PC-9 (cell line): ENCODE results near the gene RPP25. TPM values are rescaled to one million over a fixed set of nuclear protein-coding genes. Genes with fewer than 3 reads are reported as not detected.

Source experiments
- BruUV-seq: library from RNA; stranded (reverse); fragments of 400-500 nt; replicated peaks from 2 replicates; lab custom pipeline; 2021; lab: Mats Ljungman, UMichigan
- CTCF ChIA-PET: fragments of 300-600 bp; sonication (Branson Sonifier 250); formaldehyde crosslinking; loops from one replicate; lab custom pipeline; 2022; ENCODE audit warnings: antibody characterized with exemption; lab: Charles Lee
- POLR2A ChIA-PET: fragments of 300-600 bp; sonication (Branson Sonifier 250); formaldehyde crosslinking; loops from one replicate; lab custom pipeline; 2022; ENCODE audit warnings: antibody characterized with exemption; ENCODE audit not compliant: unreplicated experiment; lab: Charles Lee
- DNase-seq, 2 experiments: peaks; one replicate each; pipeline versions ENCODE4 v3.0.0 to v3.0.0-alpha.2; 2015 to 2022; ENCODE audit warnings: mixed read lengths in 1 of 2
- H2AFZ ChIP-seq: fragments of 200-600 bp; sonication (generic); 2 replicates; pipeline ENCODE4 v1.8.1; 2017; ENCODE audit warnings: antibody characterized with exemption
- H3F3A ChIP-seq: fragments of 200-600 bp; sonication (generic); 2 replicates; pipeline ENCODE4 v1.8.1; 2017; ENCODE audit warnings: antibody characterized with exemption, mild to moderate bottlenecking, low read depth; ENCODE audit not compliant: insufficient read depth
- H3K27ac ChIP-seq: fragments of 200-600 bp; sonication (generic); 2 replicates; pipeline ENCODE4 v1.6.1; 2016; ENCODE audit warnings: mixed run types
- H3K27me3 ChIP-seq: fragments of 200-600 bp; sonication (generic); 2 replicates; pipeline ENCODE4 v1.6.1; 2016; ENCODE audit warnings: low read depth, mixed run types; ENCODE audit not compliant: insufficient read depth
- H3K36me3 ChIP-seq: fragments of 200-600 bp; sonication (generic); 2 replicates; pipeline ENCODE4 v1.6.1; 2016; ENCODE audit warnings: low read depth, mixed run types
- H3K4me1 ChIP-seq: fragments of 200-600 bp; sonication (generic); replicated peaks from 2 replicates; pipeline ENCODE4 v1.6.1; 2016; ENCODE audit warnings: mixed run types; ENCODE audit not compliant: insufficient read depth
- H3K4me2 ChIP-seq: fragments of 200-600 bp; sonication (generic); 2 replicates; pipeline ENCODE4 v1.6.1; 2017; ENCODE audit warnings: mixed run types
- H3K4me3 ChIP-seq: fragments of 200-600 bp; sonication (generic); 2 replicates; pipeline ENCODE4 v1.6.1; 2016; ENCODE audit warnings: mixed run types
- H3K79me2 ChIP-seq: fragments of 200-600 bp; sonication (generic); 2 replicates; pipeline ENCODE4 v1.6.1; 2017; ENCODE audit warnings: low read depth, mixed run types
- H3K9me2 ChIP-seq: fragments of 200-600 bp; sonication (generic); 2 replicates; pipeline ENCODE4 v1.8.1; 2017; ENCODE audit warnings: mild to moderate bottlenecking; ENCODE audit not compliant: insufficient read depth
- H3K9me3 ChIP-seq: fragments of 200-600 bp; sonication (generic); 2 replicates; pipeline ENCODE4 v1.8.1; 2016; ENCODE audit warnings: low read depth; ENCODE audit not compliant: insufficient read depth
- H4K20me1 ChIP-seq: fragments of 200-600 bp; sonication (generic); 2 replicates; pipeline ENCODE4 v1.8.1; 2017; ENCODE audit not compliant: insufficient read depth
- EZH2 ChIP-seq: fragments of 200-600 bp; sonication (generic); IDR thresholded peaks from 2 replicates; pipeline ENCODE4 v1.8.0; 2017; ENCODE audit warnings: antibody characterized with exemption, low read depth
- intact Hi-C: fragments of 100-400 bp; cut with micrococcal nuclease; formaldehyde crosslinking; loops from one replicate; pipeline ENCODE4 v1.10.0; 2022; ENCODE audit not compliant: unreplicated experiment
- total RNA-seq: library from RNA; stranded (reverse); gene quantifications from 2 replicates; pipeline ENCODE4 v1.2.3, GENCODE V29; 2021
- TF ChIP-seq, protein P1 (sequence below): fragments of 200-600 bp; sonication (generic); conservative IDR thresholded peaks from 2 replicates; pipeline ENCODE4 v1.6.1; 2017; ENCODE audit warnings: mixed run types, antibody characterized with exemption, mild to moderate bottlenecking, moderate library complexity

The RPP25 gene
- total RNA-seq, 1 experiment from 2014 or later = 14.9 TPM

DNA sequence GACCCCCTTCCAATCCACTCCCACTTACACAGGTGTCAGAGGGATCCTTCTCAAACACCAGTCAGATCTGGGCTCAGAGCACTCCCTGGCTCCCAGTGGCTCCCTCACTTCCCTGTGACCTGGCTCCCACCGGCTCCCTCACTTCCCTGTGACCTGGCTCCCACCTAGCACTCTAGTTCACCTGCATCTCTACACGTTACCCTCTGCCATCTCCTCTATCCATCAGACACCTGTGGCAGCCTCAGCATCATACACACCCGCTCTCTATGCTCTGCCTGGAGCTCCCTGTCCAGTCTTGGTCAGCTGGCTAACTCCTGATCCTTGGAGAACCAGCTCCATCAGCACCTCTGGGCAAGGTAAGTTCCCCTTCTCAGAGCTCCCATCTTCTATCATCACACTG lies 5.6 kb downstream of the RPP25 start:
- peaks cover 25% of the 10 kb centered on the region for H3K79me2 ChIP-seq
- H2AFZ ChIP-seq = no peak overlapping the region
- H3K4me2 ChIP-seq = no peak overlapping the region
- peaks cover 32% of the 10 kb centered on the region for H3F3A ChIP-seq
- no TSS peak for BruUV-seq
- peaks cover 23% of the 10 kb centered on the region for H3K4me1 ChIP-seq
- POLR2A ChIA-PET = interaction anchor here (0.5 kb wide), 2 partner anchors 44 to 357 kb away, joined by 4 to 5 read pairs; no protein-coding TSS in a partner anchor
- H3K27ac ChIP-seq = peak overlapping the region; percentile 43; the same call in 1 of the 2 replicates
- H3K9me3 ChIP-seq = no peaks in the 10 kb centered on the region
- TF ChIP-seq, protein P1, sequence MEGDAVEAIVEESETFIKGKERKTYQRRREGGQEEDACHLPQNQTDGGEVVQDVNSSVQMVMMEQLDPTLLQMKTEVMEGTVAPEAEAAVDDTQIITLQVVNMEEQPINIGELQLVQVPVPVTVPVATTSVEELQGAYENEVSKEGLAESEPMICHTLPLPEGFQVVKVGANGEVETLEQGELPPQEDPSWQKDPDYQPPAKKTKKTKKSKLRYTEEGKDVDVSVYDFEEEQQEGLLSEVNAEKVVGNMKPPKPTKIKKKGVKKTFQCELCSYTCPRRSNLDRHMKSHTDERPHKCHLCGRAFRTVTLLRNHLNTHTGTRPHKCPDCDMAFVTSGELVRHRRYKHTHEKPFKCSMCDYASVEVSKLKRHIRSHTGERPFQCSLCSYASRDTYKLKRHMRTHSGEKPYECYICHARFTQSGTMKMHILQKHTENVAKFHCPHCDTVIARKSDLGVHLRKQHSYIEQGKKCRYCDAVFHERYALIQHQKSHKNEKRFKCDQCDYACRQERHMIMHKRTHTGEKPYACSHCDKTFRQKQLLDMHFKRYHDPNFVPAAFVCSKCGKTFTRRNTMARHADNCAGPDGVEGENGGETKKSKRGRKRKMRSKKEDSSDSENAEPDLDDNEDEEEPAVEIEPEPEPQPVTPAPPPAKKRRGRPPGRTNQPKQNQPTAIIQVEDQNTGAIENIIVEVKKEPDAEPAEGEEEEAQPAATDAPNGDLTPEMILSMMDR = no peak
- TF ChIP-seq EZH2 = no peak
- H3K9me2 ChIP-seq = no peaks in the 10 kb centered on the region
- no peak for DNase-seq
- H4K20me1 ChIP-seq = peaks cover 20% of the 10 kb centered on the region
- no peaks in the 10 kb centered on the region for H3K27me3 ChIP-seq
- intact Hi-C loops = loop anchor here (2.0 to 10.0 kb wide), 2 partner anchors 316 to 576 kb away; no protein-coding TSS in a partner anchor
- H3K4me3 ChIP-seq = no peak overlapping the region
- H3K36me3 ChIP-seq = no peaks in the 10 kb centered on the region
- CTCF ChIA-PET = interaction anchor here (0.6 to 1.9 kb wide), 8 partner anchors 37 to 330 kb away, joined by 3 to 11 read pairs (median 4); no protein-coding TSS in a partner anchor

DNA sequence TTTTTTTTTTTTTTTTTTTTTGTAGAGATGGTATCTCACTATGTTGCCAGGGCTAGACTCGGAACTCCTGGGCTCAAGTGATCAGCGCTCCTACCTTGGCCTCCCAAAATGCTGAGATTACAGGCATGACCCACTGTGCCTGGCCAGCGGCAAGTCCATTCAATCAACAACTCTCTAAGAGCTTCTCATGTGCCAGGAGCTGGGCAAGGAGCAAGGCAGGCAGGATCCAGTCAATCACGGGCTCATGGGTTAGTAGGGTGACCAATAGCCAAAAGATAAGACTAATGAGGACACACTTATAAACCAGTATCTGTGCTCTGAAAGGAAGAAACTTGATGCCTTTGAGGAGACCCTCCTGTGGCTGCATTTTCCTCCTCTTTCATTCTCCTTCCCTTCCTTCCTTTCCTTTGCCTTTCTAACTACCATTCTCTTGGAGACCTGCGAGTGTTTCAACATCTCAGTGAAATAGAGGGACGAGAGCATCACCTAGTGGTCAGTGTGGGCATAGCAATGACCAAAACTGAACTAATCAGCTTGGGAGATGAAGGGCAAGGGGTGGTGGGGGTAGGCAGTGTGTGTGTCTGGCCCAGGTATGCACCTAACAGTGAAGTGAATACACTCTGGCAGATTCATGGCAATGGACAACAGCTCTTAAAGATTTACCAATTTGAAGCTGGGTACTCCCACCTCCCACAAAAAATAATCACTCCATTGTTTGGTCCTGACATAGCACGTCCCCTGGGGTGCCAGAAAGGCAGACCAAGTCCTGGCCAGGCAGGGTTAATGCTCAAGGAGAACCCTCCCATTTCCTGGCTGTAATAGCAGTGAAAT lies 6.3 kb downstream of the RPP25 start:
- H3K9me3 ChIP-seq = no peaks in the 10 kb centered on the region
- no peaks in the 10 kb centered on the region for H3K27me3 ChIP-seq
- peaks cover 18% of the 10 kb centered on the region for H3K79me2 ChIP-seq
- BruUV-seq = no TSS peak
- peaks cover 32% of the 10 kb centered on the region for H3F3A ChIP-seq
- no peaks in the 10 kb centered on the region for H3K9me2 ChIP-seq
- H4K20me1 ChIP-seq = peaks cover 18% of the 10 kb centered on the region
- no peak overlapping the region for H3K4me3 ChIP-seq
- no peak overlapping the region for H2AFZ ChIP-seq
- no peak overlapping the region for H3K27ac ChIP-seq
- H3K36me3 ChIP-seq = no peaks in the 10 kb centered on the region
- H3K4me1 ChIP-seq = peaks cover 23% of the 10 kb centered on the region
- peak; percentile 67 to 75 for DNase-seq
- no peak overlapping the region for H3K4me2 ChIP-seq
- no peak for TF ChIP-seq EZH2
- TF ChIP-seq, protein P1 = peak; percentile 99
- intact Hi-C loops = loop anchor here (1.0 to 10.0 kb wide), 3 partner anchors 179 to 575 kb away; no protein-coding TSS in a partner anchor
- POLR2A ChIA-PET = interaction anchor here (0.5 kb wide), 2 partner anchors 44 to 358 kb away, joined by 4 to 5 read pairs; no protein-coding TSS in a partner anchor
- CTCF ChIA-PET = interaction anchor here (0.6 to 1.9 kb wide), 10 partner anchors 38 to 329 kb away, joined by 3 to 11 read pairs (median 4); no protein-coding TSS in a partner anchor

DNA sequence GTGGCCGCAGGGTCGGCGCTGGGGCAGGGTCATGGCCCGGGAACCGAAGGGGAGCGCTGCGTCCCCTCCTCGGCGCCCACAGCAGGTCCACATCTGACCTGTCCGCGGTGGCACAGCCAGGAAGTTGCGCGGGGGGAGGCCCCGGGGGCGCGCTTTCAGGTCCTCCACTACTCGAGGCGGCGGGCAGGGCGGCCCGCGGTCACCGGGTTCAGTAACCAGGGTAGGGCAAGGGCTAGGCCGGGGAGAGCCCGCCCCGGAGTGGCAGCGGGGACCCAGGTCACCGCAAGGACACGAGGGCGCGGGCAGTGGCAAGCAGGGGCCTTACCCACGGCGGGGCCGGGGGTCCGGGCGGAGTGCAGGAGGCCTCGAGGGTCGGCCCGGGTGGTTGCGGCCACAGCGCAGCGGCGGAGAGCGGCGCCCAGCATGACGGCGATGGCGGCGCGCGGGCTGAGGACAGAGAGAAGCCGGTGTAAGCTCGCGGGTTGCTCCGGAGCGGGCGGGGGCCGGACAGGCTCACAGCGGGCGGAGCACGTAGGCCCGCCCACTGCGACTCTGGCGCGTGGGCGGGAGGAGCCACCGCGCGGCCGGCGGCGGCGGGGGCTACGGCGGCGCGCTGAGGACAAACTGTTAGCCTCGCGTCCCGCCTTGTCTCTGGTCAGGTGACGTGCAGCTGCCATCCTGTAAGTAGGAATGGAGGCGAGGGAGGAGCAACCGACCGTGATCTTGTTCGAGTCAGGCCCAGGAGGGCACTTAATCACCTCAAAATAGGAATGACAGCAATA lies 18.8 kb downstream of the RPP25 start, which contains the start of gene COX5A:
COX5A (minus strand) TSS at position 484 of the 782 bp plus-strand sequence; CDS start at position 425, 59 bp downstream.
- no peaks in the 10 kb centered on the region for H3K9me3 ChIP-seq
- no peaks in the 10 kb centered on the region for H3K9me2 ChIP-seq
- no peak for TF ChIP-seq EZH2
- TF ChIP-seq, protein P1 = no peak
- no peaks in the 10 kb centered on the region for H3K27me3 ChIP-seq
- peaks cover 17% of the 10 kb centered on the region for H4K20me1 ChIP-seq
- intact Hi-C loops = loop anchor here (2.0 to 5.0 kb wide), 2 partner anchors 31 to 265 kb away; partner anchors contain the start of genes C15orf39 and FAM219B
- H3F3A ChIP-seq = peaks cover 27% of the 10 kb centered on the region; the same call in 1 of the 2 replicates
- H3K4me2 ChIP-seq = peak within 1 kb of the TSS; percentile 77
- H3K27ac ChIP-seq = peak within 1 kb of the TSS; percentile 88
- H3K4me3 ChIP-seq = peak within 1 kb of the TSS; percentile 90
- ChIA-PET POLR2A (interaction anchor here (0.6 to 0.9 kb wide), 4 partner anchors 30 to 886 kb away, joined by 3 to 8 read pairs (median 4); no protein-coding TSS in a partner anchor), CTCF (interaction anchor here (0.6 kb wide), 1 partner anchor 46 kb away, joined by 4 read pairs; no protein-coding TSS in a partner anchor)
- H3K79me2 ChIP-seq = peaks cover 50% of the 10 kb centered on the region
- TSS peak; percentile 56 for BruUV-seq
- peaks cover 14% of the 10 kb centered on the region for H3K4me1 ChIP-seq
- peak; percentile 90 to 95 for DNase-seq
- H2AFZ ChIP-seq = peak within 1 kb of the TSS; percentile 89
- peaks cover 8% of the 10 kb centered on the region for H3K36me3 ChIP-seq
